Large intestine (tissue), 3 donors: Measurements from ENCODE around the gene SULT6B1. TPM values are rescaled to one million over a fixed set of nuclear protein-coding genes. Genes with fewer than 3 reads are reported as not detected.

Experiments
- DNase-seq, 2 donors: peaks; one replicate each; pipeline versions ENCODE4 v3.0.0 to v3.0.0-alpha.2; 2013
- H3K27ac ChIP-seq: one replicate; pipeline ENCODE4 v1.5.1; 2013; ENCODE audit warnings: low read length
- H3K27me3 ChIP-seq: 2 replicates; pipeline ENCODE4 v1.6.1; 2013; ENCODE audit warnings: low read length; ENCODE audit not compliant: control insufficient read depth, insufficient read depth
- H3K36me3 ChIP-seq: 2 replicates; pipeline ENCODE4 v1.6.1; 2013; ENCODE audit warnings: low read length; ENCODE audit not compliant: control insufficient read depth, insufficient read depth
- H3K4me1 ChIP-seq: one replicate; pipeline ENCODE4 v1.6.1; 2013; ENCODE audit warnings: low read length; ENCODE audit not compliant: control insufficient read depth, insufficient read depth
- H3K4me3 ChIP-seq: one replicate; pipeline ENCODE4 v1.5.1; 2013; ENCODE audit warnings: low read length
- H3K9me3 ChIP-seq: one replicate; pipeline ENCODE4 v1.6.1; 2013; ENCODE audit warnings: mild to moderate bottlenecking, low read depth, low read length, moderate library complexity; ENCODE audit not compliant: control insufficient read depth
- WGBS: methylation state at CpG from one replicate; pipeline ENCODE4 v1.1.5; 2013; ENCODE audit warnings: low lambda C conversion rate; ENCODE audit not compliant: insufficient coverage; 5-methylcytosine and 5-hydroxymethylcytosine counted together
- polyA plus RNA-seq: library from polyadenylated mRNA; unstranded; fragments of 120-200 nt; gene quantifications from one replicate; pipeline ENCODE4 v1.2.1, GENCODE V29; 2013

SULT6B1 gene
- polyA plus RNA-seq, 1 donor: not detected

DNA sequence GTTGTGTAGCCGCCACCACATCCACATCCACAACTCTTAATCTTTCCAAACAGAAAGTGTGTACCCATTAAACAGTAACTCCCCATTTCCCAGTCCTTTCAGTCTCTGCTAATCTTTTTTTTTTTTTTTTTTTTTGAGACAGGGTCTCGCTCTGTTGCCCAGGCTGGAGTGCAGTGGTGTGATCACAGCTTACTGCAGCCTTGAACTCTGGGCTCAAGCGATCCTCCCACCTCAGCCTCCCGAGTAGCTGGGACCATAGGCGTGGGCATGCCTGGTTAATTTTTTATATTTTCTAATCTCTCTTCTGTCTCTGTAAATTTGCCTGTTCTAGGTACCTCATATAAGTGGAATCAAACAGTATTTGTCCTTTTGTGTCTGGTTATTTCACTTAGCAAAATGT lies 35.2 kb downstream of the SULT6B1 start:
- H3K36me3 ChIP-seq: peaks cover 4% of the 10 kb centered on the region
- peaks cover 3% of the 10 kb centered on the region for H3K9me3 ChIP-seq
- H3K4me1 ChIP-seq: peaks cover 20% of the 10 kb centered on the region
- H3K4me3 ChIP-seq: no peak overlapping the region
- 83% methylated on average over 2 of the region's 5 CpGs for WGBS
- no peak for DNase-seq
- no peaks in the 10 kb centered on the region for H3K27me3 ChIP-seq
- H3K27ac ChIP-seq: no peak overlapping the region

- peaks cover 3% of the 10 kb centered on the region for H3K9me3 ChIP-seq
- no peaks in the 10 kb centered on the region for H3K27me3 ChIP-seq
- peaks cover 23% of the 10 kb centered on the region for H3K36me3 ChIP-seq
- H3K4me3 ChIP-seq: no peak overlapping the region
- peaks cover 2% of the 10 kb centered on the region for H3K4me1 ChIP-seq
- peak overlapping the region; percentile 32 for H3K27ac ChIP-seq
- 18% methylated on average over 4 of the region's 6 CpGs for WGBS
- DNase-seq: peak; percentile 73 to 89
Measured at GRCh38 chr2:37149626-37150322, 38.7 kb downstream of the SULT6B1 start.

DNA sequence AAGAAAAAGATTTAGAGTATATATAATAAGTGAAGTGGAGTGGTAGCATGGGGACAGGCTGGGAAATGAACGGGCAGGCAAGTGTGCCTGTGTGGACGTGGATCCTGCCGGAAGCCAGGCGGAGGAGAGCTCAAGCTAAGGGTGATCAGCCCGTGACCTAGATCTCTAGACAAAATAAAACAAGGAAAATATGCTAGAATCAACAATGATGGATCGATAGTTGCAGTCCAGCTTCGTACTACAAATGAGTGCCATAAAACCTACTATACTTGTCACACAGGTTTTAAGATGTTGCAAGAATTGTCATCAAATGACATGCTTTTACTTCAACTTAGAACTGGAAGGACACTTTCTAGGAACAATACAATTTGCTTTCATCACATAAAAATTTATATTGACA lies 40.1 kb downstream of the SULT6B1 start:
- no peaks in the 10 kb centered on the region for H3K27me3 ChIP-seq
- peaks cover 2% of the 10 kb centered on the region for H3K4me1 ChIP-seq
- WGBS: no CpG with 5 or more reads among the region's 7 CpGs
- H3K36me3 ChIP-seq: peaks cover 36% of the 10 kb centered on the region
- DNase-seq: peak; percentile 29 to 74
- peaks cover 3% of the 10 kb centered on the region for H3K9me3 ChIP-seq
- H3K27ac ChIP-seq: no peak overlapping the region
- H3K4me3 ChIP-seq: no peak overlapping the region

GRCh38 chr2:37146062-37146461 lies 42.4 kb downstream of the SULT6B1 start:
- Histone ChIP-seq H3K4me3 (no peak overlapping the region), H3K9me3 (no peaks in the 10 kb centered on the region), H3K36me3 (peaks cover 40% of the 10 kb centered on the region), H3K27ac (no peak overlapping the region), H3K27me3 (no peaks in the 10 kb centered on the region), H3K4me1 (peaks cover 2% of the 10 kb centered on the region)
- no CpG with 5 or more reads among the region's 2 CpGs for WGBS
- DNase-seq: no peak

GRCh38 chr2:37143974-37144373 lies 44.5 kb downstream of the SULT6B1 start:
- Histone ChIP-seq H3K4me3 (no peak overlapping the region), H3K27ac (no peak overlapping the region), H3K27me3 (no peaks in the 10 kb centered on the region), H3K36me3 (peaks cover 51% of the 10 kb centered on the region), H3K9me3 (no peaks in the 10 kb centered on the region), H3K4me1 (no peaks in the 10 kb centered on the region)
- no CpG with 5 or more reads among the region's 1 CpG for WGBS
- DNase-seq: no peak

GRCh38 chr2:37142546-37142945 lies 45.9 kb downstream of the SULT6B1 start:
- H3K4me1 ChIP-seq: no peaks in the 10 kb centered on the region
- no peak for DNase-seq
- no peak overlapping the region for H3K27ac ChIP-seq
- H3K27me3 ChIP-seq: no peaks in the 10 kb centered on the region
- H3K4me3 ChIP-seq: no peak overlapping the region
- H3K36me3 ChIP-seq: peaks cover 54% of the 10 kb centered on the region
- H3K9me3 ChIP-seq: no peaks in the 10 kb centered on the region

DNA sequence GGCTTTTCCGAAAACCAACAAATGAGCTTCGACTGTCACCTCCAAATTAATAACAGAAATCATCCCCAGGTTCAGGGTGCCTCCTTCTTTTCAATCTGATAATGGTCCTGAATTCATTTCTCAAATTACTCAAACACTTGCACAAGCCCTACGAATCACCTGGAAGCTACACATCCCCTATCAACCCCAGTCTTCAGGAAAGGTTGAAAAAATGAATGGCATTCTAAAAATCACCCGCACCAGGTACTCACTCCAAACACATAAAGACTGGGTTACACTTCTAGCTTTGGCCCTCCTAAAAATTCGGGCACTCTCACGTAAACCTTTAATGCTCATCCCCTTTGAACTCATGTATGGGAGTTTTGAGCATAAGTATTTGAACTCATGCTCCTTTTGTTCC lies 55.6 kb downstream of the SULT6B1 start:
- no peaks in the 10 kb centered on the region for H3K9me3 ChIP-seq
- no peak for DNase-seq
- peaks cover 80% of the 10 kb centered on the region for H3K36me3 ChIP-seq
- no peak overlapping the region for H3K27ac ChIP-seq
- 100% methylated on average over 1 of the region's 6 CpGs for WGBS
- H3K4me3 ChIP-seq: no peak overlapping the region
- no peaks in the 10 kb centered on the region for H3K4me1 ChIP-seq
- H3K27me3 ChIP-seq: no peaks in the 10 kb centered on the region

DNA sequence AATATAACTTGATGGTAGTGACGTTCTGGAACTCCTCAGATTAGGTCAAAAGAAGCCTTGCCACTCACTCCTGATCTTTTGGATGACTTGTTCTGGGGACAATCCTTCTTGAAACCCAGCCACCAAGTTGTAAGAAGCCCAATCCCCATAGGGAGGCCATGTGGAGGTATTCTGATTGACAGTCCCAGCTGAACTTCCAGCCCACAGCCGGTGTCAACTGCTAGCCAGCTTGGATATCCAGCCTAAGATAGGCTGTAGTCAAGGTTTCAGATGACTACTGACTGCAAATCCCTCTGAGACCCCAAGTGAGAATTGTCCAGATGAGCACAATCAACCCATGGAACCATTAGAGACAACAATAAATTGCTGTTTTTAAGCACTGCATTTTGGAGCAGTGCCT lies 63.1 kb downstream of the SULT6B1 start:
- Histone ChIP-seq H3K9me3 (no peaks in the 10 kb centered on the region), H3K27ac (no peak overlapping the region), H3K4me1 (no peaks in the 10 kb centered on the region), H3K27me3 (no peaks in the 10 kb centered on the region), H3K4me3 (no peak overlapping the region), H3K36me3 (peaks cover 56% of the 10 kb centered on the region)
- no peak for DNase-seq
- 100% methylated on average over 1 of the region's 2 CpGs for WGBS

GRCh38 chr2:37119157-37119556 lies 69.3 kb downstream of the SULT6B1 start:
- peak; percentile 58 to 86 for DNase-seq
- H3K9me3 ChIP-seq: no peaks in the 10 kb centered on the region
- peaks cover 50% of the 10 kb centered on the region for H3K36me3 ChIP-seq
- H3K27ac ChIP-seq: peak overlapping the region; percentile 72
- H3K4me3 ChIP-seq: no peak overlapping the region
- WGBS: no CpG with 5 or more reads among the region's 5 CpGs
- H3K4me1 ChIP-seq: peaks cover 5% of the 10 kb centered on the region
- no peaks in the 10 kb centered on the region for H3K27me3 ChIP-seq
